ENCODE results near the gene GCNT2.

DNA sequence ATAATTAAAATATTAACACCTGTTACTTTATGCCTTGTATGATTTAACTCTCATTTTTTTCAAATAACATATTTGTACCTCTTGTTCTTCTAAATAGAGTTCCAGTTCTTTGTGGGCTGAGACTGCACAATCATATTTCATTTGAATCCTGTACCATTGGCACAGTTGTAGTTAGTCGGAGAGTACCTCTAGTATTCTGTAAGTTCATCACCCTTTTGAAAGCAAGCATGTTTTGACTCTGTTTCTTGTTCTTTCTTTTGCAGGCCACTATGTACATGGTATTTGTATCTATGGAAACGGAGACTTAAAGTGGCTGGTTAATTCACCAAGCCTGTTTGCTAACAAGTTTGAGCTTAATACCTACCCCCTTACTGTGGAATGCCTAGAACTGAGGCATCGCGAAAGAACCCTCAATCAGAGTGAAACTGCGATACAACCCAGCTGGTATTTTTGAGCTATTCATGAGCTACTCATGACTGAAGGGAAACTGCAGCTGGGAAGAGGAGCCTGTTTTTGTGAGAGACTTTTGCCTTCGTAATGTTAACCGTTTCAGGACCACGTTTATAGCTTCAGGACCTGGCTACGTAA lies 105.1 kb downstream of the GCNT2 start:
- TF ChIP-seq, protein P1, sequence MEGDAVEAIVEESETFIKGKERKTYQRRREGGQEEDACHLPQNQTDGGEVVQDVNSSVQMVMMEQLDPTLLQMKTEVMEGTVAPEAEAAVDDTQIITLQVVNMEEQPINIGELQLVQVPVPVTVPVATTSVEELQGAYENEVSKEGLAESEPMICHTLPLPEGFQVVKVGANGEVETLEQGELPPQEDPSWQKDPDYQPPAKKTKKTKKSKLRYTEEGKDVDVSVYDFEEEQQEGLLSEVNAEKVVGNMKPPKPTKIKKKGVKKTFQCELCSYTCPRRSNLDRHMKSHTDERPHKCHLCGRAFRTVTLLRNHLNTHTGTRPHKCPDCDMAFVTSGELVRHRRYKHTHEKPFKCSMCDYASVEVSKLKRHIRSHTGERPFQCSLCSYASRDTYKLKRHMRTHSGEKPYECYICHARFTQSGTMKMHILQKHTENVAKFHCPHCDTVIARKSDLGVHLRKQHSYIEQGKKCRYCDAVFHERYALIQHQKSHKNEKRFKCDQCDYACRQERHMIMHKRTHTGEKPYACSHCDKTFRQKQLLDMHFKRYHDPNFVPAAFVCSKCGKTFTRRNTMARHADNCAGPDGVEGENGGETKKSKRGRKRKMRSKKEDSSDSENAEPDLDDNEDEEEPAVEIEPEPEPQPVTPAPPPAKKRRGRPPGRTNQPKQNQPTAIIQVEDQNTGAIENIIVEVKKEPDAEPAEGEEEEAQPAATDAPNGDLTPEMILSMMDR (conservative IDR thresholded peaks at IDR 0.05 in 1 of 2, IDR thresholded peaks at IDR 0.05 in 1 of 2; ENCODE audit: extremely low read depth in 1 of 2, insufficient read depth in 1 of 2, low read depth in 1 of 2, low read length in 2 of 2) = no peak
- no peak for TF ChIP-seq EZH2 (IDR thresholded peaks at IDR 0.05; ENCODE audit: borderline replicate concordance, low read length)

All from mammary epithelial cell (primary cell).